Ovary (tissue), 3 donors: ENCODE results near the gene VGLL1.

Source experiments
- CTCF ChIP-seq, 3 donors: fragments of 450-650 bp in 2 of 3; fragments of 200-600 bp in 1 of 3; IDR thresholded peaks; one replicate each; pipeline versions ENCODE4 v1.5.1 to v1.8.0; 2016 to 2022; ENCODE audit warnings: antibody characterized with exemption in 3 of 3, mild to moderate bottlenecking in 1 of 3
- EP300 ChIP-seq: sonication (generic); formaldehyde crosslinking; IDR thresholded peaks from one replicate; pipeline ENCODE4 v1.6.1; 2017; ENCODE audit warnings: antibody characterized with exemption
- POLR2A ChIP-seq: fragments of 450-650 bp; IDR thresholded peaks from one replicate; pipeline ENCODE4 v1.6.1; 2017; ENCODE audit warnings: antibody characterized with exemption, mild to moderate bottlenecking, moderate library complexity
- donor health status: DM: no; HTN: no; CAD: no.

DNA sequence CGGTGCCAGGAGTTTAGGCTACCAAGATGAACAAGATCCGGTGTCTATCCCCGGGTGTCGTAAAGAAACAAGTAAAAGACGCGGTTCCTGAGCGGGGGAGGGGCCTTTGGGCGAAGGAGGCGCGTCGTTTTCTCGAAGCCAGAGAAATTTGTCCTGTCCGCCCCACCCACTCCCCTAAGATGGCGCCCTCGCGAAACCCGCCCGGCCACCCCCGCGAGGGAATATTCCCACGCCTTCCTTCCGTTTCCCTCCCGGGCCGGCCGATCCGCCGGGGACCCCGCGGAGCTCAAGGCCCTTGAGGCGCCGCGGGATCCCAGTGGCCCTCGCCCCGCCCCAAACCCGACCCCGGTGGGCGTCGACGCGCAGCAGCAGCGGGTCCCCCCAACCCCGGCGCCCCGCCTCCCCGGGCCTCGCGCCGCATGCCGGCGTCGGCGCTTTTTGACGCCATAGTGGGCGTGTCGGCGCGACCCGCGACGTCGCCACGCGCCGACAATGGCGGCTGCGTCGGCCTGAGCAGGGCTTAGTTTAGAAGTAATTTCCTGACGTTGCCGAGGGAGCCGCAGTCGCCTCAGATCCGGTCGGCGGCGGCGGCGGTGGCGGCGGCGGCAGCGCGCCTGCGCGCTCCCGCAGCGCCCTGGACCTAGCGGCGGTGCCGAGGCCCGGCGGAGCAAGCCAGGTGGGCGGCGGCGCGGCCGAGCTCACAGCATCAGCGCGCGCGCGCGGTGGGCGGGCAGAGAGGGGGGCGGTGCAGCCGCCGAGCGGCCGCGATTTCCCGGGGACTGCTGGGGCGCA, 35.1 kb upstream of the VGLL1 start:
- TF ChIP-seq POLR2A (peak; percentile 45), CTCF (IDR thresholded peaks at IDR 0.05) (no peak), EP300 (no peak)
